Ovary (tissue), 3 donors: ENCODE measurements around the gene DST.

ENCODE experiments used
- CTCF ChIP-seq, 3 donors: fragments of 450-650 bp in 2 of 3; fragments of 200-600 bp in 1 of 3; IDR thresholded peaks; one replicate each; pipeline versions ENCODE4 v1.5.1 to v1.8.0; 2016 to 2022; ENCODE audit warnings: antibody characterized with exemption in 3 of 3, mild to moderate bottlenecking in 1 of 3
- EP300 ChIP-seq: sonication (generic); formaldehyde crosslinking; IDR thresholded peaks from one replicate; pipeline ENCODE4 v1.6.1; 2017; ENCODE audit warnings: antibody characterized with exemption
- POLR2A ChIP-seq: fragments of 450-650 bp; IDR thresholded peaks from one replicate; pipeline ENCODE4 v1.6.1; 2017; ENCODE audit warnings: antibody characterized with exemption, mild to moderate bottlenecking, moderate library complexity
- donor health status: DM: no; HTN: no; CAD: no.

- TF ChIP-seq CTCF (IDR thresholded peaks at IDR 0.05) (no peak), POLR2A (no peak), EP300 (no peak)
These were observed 6.5 kb upstream of the DST start for GRCh38 chr6:56649053-56649769.
